NCI-H82 treated with DMSO at 0.1 percent for 48 hours (cell line): ENCODE measurements around the gene RORB.

Source experiments
- DNase-seq: peaks from one replicate; lab custom pipeline; 2025; ENCODE audit not compliant: unreplicated experiment; lab: John Stamatoyannopoulos, UW

RORB gene

GRCh38 chr9:74496819-74497747, at the start of gene RORB:
Gene RORB, plus strand, starts transcription at chr9:74497335. Its CDS starts 642 bp downstream, at chr9:74497977.
- peak; percentile 64 for DNase-seq

- DNase-seq, result no peak
Observed at GRCh38 chr9:74447451-74448193, 49.5 kb upstream of the RORB start.

- no peak for DNase-seq
Observed at GRCh38 chr9:74449060-74449459, 48.1 kb upstream of the RORB start.

- no peak for DNase-seq
Observed at GRCh38 chr9:74458832-74459231, 38.3 kb upstream of the RORB start.

- no peak for DNase-seq
Observed at GRCh38 chr9:74463825-74464224, 33.3 kb upstream of the RORB start.

GRCh38 chr9:74478606-74479005, 18.5 kb upstream of the RORB start:
- peak; percentile 76 for DNase-seq

- no peak for DNase-seq
Observed at GRCh38 chr9:74479711-74480110, 17.4 kb upstream of the RORB start.

GRCh38 chr9:74487395-74487794, 9.7 kb upstream of the RORB start:
- no peak for DNase-seq

GRCh38 chr9:74493512-74493911, 3.6 kb upstream of the RORB start:
- DNase-seq, result no peak

GRCh38 chr9:74494490-74494889, 2.6 kb upstream of the RORB start:
- DNase-seq, result no peak

- DNase-seq, result no peak
Observed at GRCh38 chr9:74496406-74496805, 729 bp upstream of the RORB start.

GRCh38 chr9:74497748-74498620, 849 bp downstream of the RORB start:
- no peak for DNase-seq

- no peak for DNase-seq
Observed at GRCh38 chr9:74498621-74499095, 1.5 kb downstream of the RORB start.

- no peak for DNase-seq
Observed at GRCh38 chr9:74499111-74499601, 2.0 kb downstream of the RORB start.

GRCh38 chr9:74499770-74500583, 2.8 kb downstream of the RORB start:
- no peak for DNase-seq

GRCh38 chr9:74500584-74500924, 3.4 kb downstream of the RORB start:
- no peak for DNase-seq

- DNase-seq, result no peak
Observed at GRCh38 chr9:74501570-74501969, 4.4 kb downstream of the RORB start.

GRCh38 chr9:74503219-74503618, 6.1 kb downstream of the RORB start:
- no peak for DNase-seq

GRCh38 chr9:74503666-74504065, 6.5 kb downstream of the RORB start:
- no peak for DNase-seq

- no peak for DNase-seq
Observed at GRCh38 chr9:74511333-74511732, 14.2 kb downstream of the RORB start.
